Activated CD4-positive, alpha-beta T cell treated with anti-CD3 and anti-CD28 coated beads, Interleukin-2, Interleukin-4, amounts not matched to agents 100 ng/mL and 50 ng/mL, durations not matched to agents 16 hours and 8 hours (primary cell): Measurements from ENCODE around the gene HARS1.
A peak's percentile ranks its signal among the peaks of the same experiment; 100 is the strongest.
"Not testable (repeated sequence)": the region's sequence is repeated elsewhere in the genome, so short reads cannot be mapped to it uniquely, and the experiment has no call there.

Experiments used
- DNase-seq: peaks from one replicate; pipeline ENCODE4 v3.0.0-alpha.2; 2020; ENCODE audit warnings: low spot score

Gene HARS1

GRCh38 chr5:140690941-140691924, at the start of gene HARS1, which contains the start of gene HARS2:
Gene HARS1 (minus strand): TSS chr5:140691370. CDS start chr5:140691304, 66 bp downstream.
Gene HARS2 (plus strand): TSS chr5:140691455. CDS start chr5:140691649, 194 bp downstream.
- peak; percentile 93 for DNase-seq

GRCh38 chr5:140737486-140737885, 46.3 kb upstream of the HARS1 start:
- no peak for DNase-seq

GRCh38 chr5:140734354-140734753, 43.2 kb upstream of the HARS1 start:
- no peak for DNase-seq

GRCh38 chr5:140733098-140733497, 41.9 kb upstream of the HARS1 start:
- no peak for DNase-seq

GRCh38 chr5:140725799-140726471, 34.8 kb upstream of the HARS1 start:
- peak; percentile 91 for DNase-seq

- not testable (repeated sequence) for DNase-seq
Measured at GRCh38 chr5:140721395-140721794, 30.2 kb upstream of the HARS1 start.

GRCh38 chr5:140720738-140721137, 29.6 kb upstream of the HARS1 start:
- DNase-seq, result not testable (repeated sequence)

GRCh38 chr5:140718266-140718592, 27.1 kb upstream of the HARS1 start:
- no peak for DNase-seq

GRCh38 chr5:140716238-140716637, 25.1 kb upstream of the HARS1 start:
- not testable (repeated sequence) for DNase-seq

- DNase-seq, result no peak
Measured at GRCh38 chr5:140713562-140714094, 22.5 kb upstream of the HARS1 start.

- no peak for DNase-seq
Measured at GRCh38 chr5:140711794-140712193, 20.6 kb upstream of the HARS1 start.

- peak; percentile 97 for DNase-seq
Measured at GRCh38 chr5:140710899-140711552, 19.9 kb upstream of the HARS1 start.

- not testable (repeated sequence) for DNase-seq
Measured at GRCh38 chr5:140708787-140709186, 17.6 kb upstream of the HARS1 start.

GRCh38 chr5:140707812-140708211, 16.6 kb upstream of the HARS1 start:
- no peak for DNase-seq

- DNase-seq, result peak; percentile 96
Measured at GRCh38 chr5:140700177-140701144, 9.3 kb upstream of the HARS1 start, which contains the start of gene ZMAT2. Gene ZMAT2 (plus strand): TSS chr5:140700447. CDS start chr5:140700461, 14 bp downstream.

- DNase-seq, result no peak
Measured at GRCh38 chr5:140696891-140697492, 5.8 kb upstream of the HARS1 start.

- DNase-seq, result no peak
Measured at GRCh38 chr5:140694276-140694675, 3.1 kb upstream of the HARS1 start.

- no peak for DNase-seq
Measured at GRCh38 chr5:140690376-140690932, 716 bp downstream of the HARS1 start.

- DNase-seq, result no peak
Measured at GRCh38 chr5:140678993-140679392, 12.2 kb downstream of the HARS1 start.

GRCh38 chr5:140677947-140678346, 13.2 kb downstream of the HARS1 start:
- no peak for DNase-seq
